Smooth muscle cell of bladder (primary cell): ENCODE data around the gene MALAT1. TPM values are rescaled to one million over a fixed set of nuclear protein-coding genes. Genes with fewer than 3 reads are reported as not detected.

Source experiments
- total RNA-seq: library from RNA; depleted of rRNA; stranded (reverse); fragments of >200 nt; gene quantifications from 2 replicates; pipeline ENCODE4 v1.2.3, GENCODE V29; 2014

The MALAT1 gene
- total RNA-seq = 9,122 and 13,115 TPM in 2 replicates

GRCh38 chr11:65498977-65499712, at the start of gene MALAT1:
Gene MALAT1 (plus strand): TSS chr11:65499045.

DNA sequence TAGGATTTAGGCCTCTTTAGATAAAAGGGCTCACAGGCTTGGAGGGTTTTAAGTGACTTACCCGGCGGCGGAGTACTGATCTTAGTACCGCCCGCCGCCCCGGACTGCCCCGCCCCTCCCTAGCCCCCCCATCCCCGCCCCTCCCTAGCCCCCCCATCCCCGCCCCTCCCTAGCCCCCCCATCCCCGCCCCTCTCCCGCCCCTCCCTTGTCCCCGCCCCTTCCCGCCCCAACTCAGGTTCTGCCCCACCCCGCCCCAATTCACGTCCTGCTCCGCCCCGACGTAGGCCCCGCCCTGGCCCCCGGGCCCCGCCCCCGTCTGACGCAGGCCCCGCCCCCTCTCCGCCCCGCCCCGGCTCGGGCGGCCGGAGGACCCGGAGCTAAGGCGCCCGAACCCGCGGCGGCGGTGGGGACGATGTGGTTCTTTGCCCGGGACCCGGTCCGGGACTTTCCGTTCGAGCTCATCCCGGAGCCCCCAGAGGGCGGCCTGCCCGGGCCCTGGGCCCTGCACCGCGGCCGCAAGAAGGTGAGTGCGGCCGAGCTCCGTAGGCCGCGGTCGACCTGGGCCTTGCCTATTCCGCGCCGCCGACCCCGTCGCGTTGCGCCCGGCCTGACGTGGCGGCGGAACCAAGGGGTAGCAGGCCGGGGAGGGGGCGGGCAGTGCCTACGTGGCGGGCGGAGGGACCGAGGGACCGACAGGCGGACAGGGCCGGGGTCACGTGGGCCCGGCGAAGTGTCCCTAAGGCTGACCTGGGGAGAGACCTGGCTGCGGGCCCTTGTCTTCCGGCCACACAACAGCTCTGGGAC, 26.1 kb downstream of the MALAT1 start, which contains the start of gene SCYL1:
Gene SCYL1 (plus strand): TSS at position 343 of the 805 bp plus-strand sequence. CDS start 71 bp downstream, at position 414.

Other genes starting within 250 kb of the MALAT1 start
- gene POLA2, start 237.1 kb upstream of the MALAT1 start, total RNA-seq = 1.4 and 1.5 TPM in 2 replicates
- 15.0 and 23.2 TPM in 2 replicates for gene CDC42EP2, start 184.2 kb upstream of the MALAT1 start, total RNA-seq
- gene DPF2, start 165.2 kb upstream of the MALAT1 start, total RNA-seq = 26.5 and 27.7 TPM in 2 replicates
- 0.14 and 0.18 TPM in 2 replicates for gene TIGD3, start 144.3 kb upstream of the MALAT1 start, total RNA-seq
- gene SLC25A45, start 116.4 kb upstream of the MALAT1 start, total RNA-seq = 1.6 and 1.9 TPM in 2 replicates
- gene FRMD8, start 112.4 kb upstream of the MALAT1 start, total RNA-seq = 15.8 and 27.3 TPM in 2 replicates
- gene NEAT1, start 76.2 kb upstream of the MALAT1 start, total RNA-seq = 155 and 432 TPM in 2 replicates
- gene SCYL1, start 26.0 kb downstream of the MALAT1 start, total RNA-seq = 103 and 123 TPM in 2 replicates
- gene LTBP3, start 59.3 kb downstream of the MALAT1 start, total RNA-seq = 19.3 and 40.2 TPM in 2 replicates
- 32.0 and 32.6 TPM in 2 replicates for gene ZNRD2, start 71.4 kb downstream of the MALAT1 start, total RNA-seq
- gene FAM89B, start 73.5 kb downstream of the MALAT1 start, total RNA-seq = 9.1 and 14.3 TPM in 2 replicates
- gene EHBP1L1, start 77.0 kb downstream of the MALAT1 start, total RNA-seq = 30.4 and 35.2 TPM in 2 replicates
- 0.09 and 0.43 TPM in 2 replicates for gene KCNK7, start 96.8 kb downstream of the MALAT1 start, total RNA-seq
- gene MAP3K11, start 115.2 kb downstream of the MALAT1 start, total RNA-seq = 13.1 and 16.9 TPM in 2 replicates
- 8.4 and 12.6 TPM in 2 replicates for gene PCNX3, start 116.7 kb downstream of the MALAT1 start, total RNA-seq
- gene SIPA1, start 139.1 kb downstream of the MALAT1 start, total RNA-seq = 8.1 and 13.7 TPM in 2 replicates
- gene RELA, start 163.9 kb downstream of the MALAT1 start, total RNA-seq = 14.1 and 17.9 TPM in 2 replicates
- 38.0 and 44.3 TPM in 2 replicates for gene KAT5, start 213.2 kb downstream of the MALAT1 start, total RNA-seq
- gene RNASEH2C, start 221.8 kb downstream of the MALAT1 start, total RNA-seq = 34.8 and 39.8 TPM in 2 replicates